Activated T-helper 1 cell treated with anti-CD3 and anti-CD28 coated beads, Interleukin-12 subunit alpha, Interleukin-12 subunit beta, Interleukin-2, Interleukin-4 antibody, amounts not matched to agents 30 ng/mL and 10 ng/mL and 1 ng/mL, durations not matched to agents 14 hours and 24 hours and 36 hours (primary cell): ENCODE results near the gene IGSF22. TPM values are rescaled to one million over a fixed set of nuclear protein-coding genes. Genes with fewer than 3 reads are reported as not detected.

Experiments
- total RNA-seq: library from RNA; stranded (reverse); gene quantifications from 2 replicates; pipeline ENCODE4 v1.2.3, GENCODE V29; 2022

Gene IGSF22
- total RNA-seq, 1 donor from 2014 or later = 0.86 TPM

Other genes starting within 250 kb of the IGSF22 start
- 41.8 and 49.7 TPM in 2 replicates for gene TSG101, start 199.2 kb downstream of the IGSF22 start, total RNA-seq
- gene UEVLD, start 137.5 kb downstream of the IGSF22 start, total RNA-seq = 31.2 and 31.4 TPM in 2 replicates
- 5.1 and 7.1 TPM in 2 replicates for gene MISFA, start 126.4 kb downstream of the IGSF22 start, total RNA-seq
- gene SPTY2D1, start 91.8 kb downstream of the IGSF22 start, total RNA-seq = 29.2 and 29.6 TPM in 2 replicates
- gene TMEM86A, start 27.4 kb downstream of the IGSF22 start, total RNA-seq = 0.52 and 0.93 TPM in 2 replicates
- not detected in 2 replicates for gene PTPN5, start 65.6 kb upstream of the IGSF22 start, total RNA-seq
- gene MRGPRX1, start 213.2 kb upstream of the IGSF22 start, total RNA-seq = not detected in 2 replicates